Fibroblast of skin of back (primary cell): ENCODE measurements around the gene C20orf202.
"Not testable (repeated sequence)": the region's sequence is repeated elsewhere in the genome, so short reads cannot be mapped to it uniquely, and the experiment has no call there.

Source experiments
- DNase-seq: peaks from one replicate; pipeline ENCODE4 v3.0.0-alpha.2; 2013

The C20orf202 gene

DNA sequence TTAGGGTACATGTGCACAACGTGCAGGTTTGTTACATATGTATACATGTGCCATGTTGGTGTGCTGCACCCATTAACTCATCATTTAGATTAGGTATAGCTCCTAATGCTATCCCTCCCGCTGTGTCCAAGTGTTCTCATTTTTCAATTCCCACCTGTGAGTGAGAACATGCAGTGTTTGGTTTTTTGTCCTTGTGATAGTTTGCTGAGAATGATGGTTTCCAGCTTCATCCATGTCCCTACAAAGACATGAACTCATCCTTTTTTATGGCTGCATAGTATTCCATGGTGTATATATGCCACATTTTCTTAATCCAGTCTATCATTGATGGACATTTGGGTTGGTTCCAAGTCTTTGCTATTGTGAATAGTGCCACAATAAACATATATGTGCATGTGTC, 47.0 kb downstream of the C20orf202 start:
- DNase-seq, result not testable (repeated sequence)

DNA sequence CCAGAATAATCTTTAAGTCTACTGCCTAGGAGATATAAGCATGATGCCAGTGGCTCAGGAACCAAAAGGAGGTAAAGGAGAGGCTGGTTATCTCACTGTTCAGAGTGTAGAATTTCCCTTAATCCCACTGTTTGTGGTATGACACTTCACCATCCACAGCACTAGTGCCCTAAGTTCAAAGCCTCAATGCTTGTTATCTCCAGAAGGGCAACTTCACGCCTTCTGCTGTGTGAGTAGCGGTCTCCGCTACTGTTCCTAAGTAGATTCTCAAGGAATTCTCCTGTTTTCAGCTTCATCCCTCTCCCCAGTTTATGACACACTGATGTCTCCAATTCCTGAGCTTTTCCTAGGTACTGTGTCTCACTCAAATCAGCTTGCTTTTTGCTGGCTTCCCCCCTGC, 49.2 kb downstream of the C20orf202 start:
- no peak for DNase-seq

GRCh38 chr20:1254254-1254653, 51.0 kb downstream of the C20orf202 start:
- no peak for DNase-seq

GRCh38 chr20:1255675-1256074, 52.4 kb downstream of the C20orf202 start:
- no peak for DNase-seq
